A549 (cell line): ENCODE data around the gene C1QL3. TPM values are rescaled to one million over a fixed set of nuclear protein-coding genes. Genes with fewer than 3 reads are reported as not detected.

ENCODE experiments used
- ATAC-seq, 2 experiments: fragments of 200-7000 bp in 1 of 2; fragments of >200 bp in 1 of 2; cut with Nextera tagmentation in 1 of 2; cut with Tn5 transposase in 1 of 2; 3 replicates each; pipeline versions ENCODE4 v1.8.0 to v1.9.1; 2018 to 2020; ENCODE audit warnings: mild to moderate bottlenecking in 1 of 2, moderate library complexity in 1 of 2
- CTCF ChIA-PET: fragments of 300-600 bp; sonication (Branson Sonifier 250); formaldehyde crosslinking; extraction: SDS; loops from one replicate; lab custom pipeline; 2021; ENCODE audit warnings: antibody characterized with exemption, inconsistent platforms; lab: Yijun Ruan, JAX
- POLR2A ChIA-PET: fragments of 350-600 bp; formaldehyde crosslinking; extraction: SDS; loops from one replicate; lab custom pipeline; 2021; ENCODE audit warnings: antibody characterized with exemption, inconsistent platforms; lab: Yijun Ruan, JAX
- DNase-seq, 2 experiments: peaks; one replicate each; pipeline versions ENCODE4 v3.0.0 to v3.0.0-alpha.2; 2011 to 2016; ENCODE audit warnings: low read depth in 1 of 2, low spot score in 1 of 2
- FAIRE-seq: peaks from 2 replicates; lab custom pipeline; 2011; peaks lifted over from hg19 to GRCh38; lab: Jason Lieb, UNC
- H3K27ac ChIP-seq, 2 experiments: fragments of >200 bp; sonication (Bioruptor Twin); formaldehyde crosslinking; 3 replicates each; pipeline ENCODE4 v1.5.1; 2016 to 2017
- H3K4me1 ChIP-seq: fragments of >200 bp; sonication (Bioruptor Twin); formaldehyde crosslinking; 3 replicates; pipeline ENCODE4 v1.6.1; 2016
- H3K4me2 ChIP-seq: fragments of >200 bp; sonication (Bioruptor Twin); formaldehyde crosslinking; 3 replicates; pipeline ENCODE4 v1.6.1; 2016
- H3K4me3 ChIP-seq: fragments of >200 bp; sonication (Bioruptor Twin); formaldehyde crosslinking; 3 replicates; pipeline ENCODE4 v1.5.1; 2016
- H3K9me3 ChIP-seq: fragments of >200 bp; sonication (Bioruptor Twin); formaldehyde crosslinking; 3 replicates; pipeline ENCODE4 v1.6.1; 2016
- ATOH8 ChIP-seq: fragments of 250-450 bp; sonication (Bioruptor Pico); IDR thresholded peaks from 2 replicates; pipeline ENCODE4 v1.5.0; 2020; ENCODE audit warnings: low read depth, mild to moderate bottlenecking, moderate library complexity
- CBX8 ChIP-seq: fragments of 200-600 bp; sonication (generic); IDR thresholded peaks from 2 replicates; pipeline ENCODE4 v1.6.1; 2016
- CEBPB ChIP-seq, 2 experiments: fragments of >200 bp in 1 of 2; sonication (Bioruptor Twin) in 1 of 2; formaldehyde crosslinking in 1 of 2; IDR thresholded peaks; 2 replicates each; pipeline ENCODE4 v1.6.1; 2012 to 2016
- EHMT2 ChIP-seq: fragments of 200-600 bp; sonication (generic); IDR thresholded peaks from 2 replicates; pipeline ENCODE4 v1.6.1; 2016; ENCODE audit warnings: antibody characterized with exemption, low read depth, mild to moderate bottlenecking, moderate library complexity
- EP300 ChIP-seq, 2 experiments: fragments of >200 bp; sonication (Bioruptor Twin); formaldehyde crosslinking; IDR thresholded peaks; 2 replicates in 1 of 2; 3 replicates in 1 of 2; pipeline ENCODE4 v1.6.1; 2016 to 2017
- GATA3 ChIP-seq: IDR thresholded peaks from 2 replicates; pipeline ENCODE4 v1.6.1; 2012; ENCODE audit warnings: borderline replicate concordance
- HMGXB4 ChIP-seq: fragments of 250-450 bp; sonication (Bioruptor Pico); IDR thresholded peaks from 2 replicates; pipeline ENCODE4 v1.5.0; 2021; ENCODE audit warnings: mild to moderate bottlenecking, moderate library complexity, borderline replicate concordance
- JUN ChIP-seq, 2 experiments: fragments of >200 bp; sonication (Bioruptor Twin); formaldehyde crosslinking; IDR thresholded peaks; 2 replicates in 1 of 2; 3 replicates in 1 of 2; pipeline ENCODE4 v1.6.1; 2016 to 2017
- KDM5A ChIP-seq: fragments of 200-600 bp; sonication (generic); IDR thresholded peaks from 2 replicates; pipeline ENCODE4 v1.6.1; 2016; ENCODE audit warnings: antibody characterized with exemption, mild to moderate bottlenecking
- RAD21 ChIP-seq, 2 experiments: fragments of >200 bp in 1 of 2; sonication (Bioruptor Twin) in 1 of 2; formaldehyde crosslinking in 1 of 2; IDR thresholded peaks in 1 of 2; conservative IDR thresholded peaks in 1 of 2; 2 replicates in 1 of 2; 3 replicates in 1 of 2; pipeline ENCODE4 v1.6.1; 2012 to 2018; ENCODE audit warnings: inconsistent platforms in 1 of 2
- RARB ChIP-seq: fragments of 250-450 bp; sonication (Bioruptor Pico); IDR thresholded peaks from 2 replicates; pipeline ENCODE4 v1.8.0; 2021; ENCODE audit warnings: mild to moderate bottlenecking, moderate library complexity
- WGBS: methylation state at CpG from one replicate; pipeline ENCODE4 v1.1.6; 2017; ENCODE audit errors: missing lambda C conversion rate; 5-methylcytosine and 5-hydroxymethylcytosine counted together
- polyA minus RNA-seq: library from RNA; depleted of rRNA, polyadenylated mRNA; stranded (reverse); fragments of >200 nt; gene quantifications from 2 replicates; pipeline ENCODE4 v1.2.3, GENCODE V29; 2011; rRNA and poly(A)+ RNA removed
- polyA plus RNA-seq, 4 experiments: library from polyadenylated mRNA; depleted of rRNA in 3 of 4; stranded (reverse); fragments of >200 nt; fragmentation: RNase III in 1 of 4; extraction: RNeasy Plus Mini Kit Qiagen cat#74134 plus additional on column Dnase treatment in 1 of 4; gene quantifications; 2 replicates in 3 of 4; 3 replicates in 1 of 4; pipeline ENCODE4 v1.2.3, GENCODE V29; 2011 to 2017
- TF ChIP-seq, protein P1 (sequence below): fragments of 150-350 bp; IDR thresholded peaks from 2 replicates; pipeline ENCODE4 v1.6.1; 2014; ENCODE audit warnings: low read depth, mild to moderate bottlenecking, low read length
- TF ChIP-seq, protein P2 (sequence below): fragments of 200-600 bp; sonication (generic); IDR thresholded peaks from 2 replicates; pipeline ENCODE4 v1.6.1; 2016; ENCODE audit warnings: antibody characterized with exemption, mild to moderate bottlenecking, moderate library complexity
- TF ChIP-seq, protein P3 (sequence below): IDR thresholded peaks from 2 replicates; pipeline ENCODE4 v1.6.1; 2012; ENCODE audit warnings: low read depth, borderline replicate concordance
- TF ChIP-seq, protein P4 (sequence below): fragments of >200 bp; sonication (Bioruptor Twin); formaldehyde crosslinking; IDR thresholded peaks from 2 replicates; pipeline ENCODE4 v1.6.1; 2016

C1QL3 gene
- polyA plus RNA-seq (2011; rRNA removed) (not detected in 2 replicates), polyA plus RNA-seq (2017; fragmentation: RNase III; extraction: RNeasy Plus Mini Kit Qiagen cat#74134 plus additional on column Dnase treatment) (not detected in 3 replicates), polyA minus RNA-seq (not detected in 2 replicates)
- 0.01 TPM in 1 of 2 replicates, not detected in the other for polyA plus RNA-seq (2012; cell fraction: cytosol; rRNA removed)
- polyA plus RNA-seq (2012; cell fraction: nucleus; rRNA removed) = not detected in 2 replicates

GRCh38 chr10:16521311-16522016 is at the start of gene C1QL3:
C1QL3 (minus strand) TSS chr10:16521879; CDS start chr10:16521065, 814 bp downstream.
- 95% methylated on average over 62 of the region's 68 CpGs for WGBS
- Histone ChIP-seq H3K27ac (no peak within 1 kb of the TSS), H3K4me2 (no peak within 1 kb of the TSS), H3K9me3 (no peaks in the 10 kb centered on the region), H3K4me3 (no peak within 1 kb of the TSS), H3K4me1 (no peaks in the 10 kb centered on the region)
- TF ChIP-seq EHMT2 (no peak), KDM5A (no peak), JUN (IDR thresholded peaks at IDR 0.05) (no peak), EP300 (IDR thresholded peaks at IDR 0.05) (no peak), RAD21 (conservative IDR thresholded peaks at IDR 0.05 in 1 of 2, IDR thresholded peaks at IDR 0.05 in 1 of 2) (no peak), GATA3 (no peak), CBX8 (no peak)
- TF ChIP-seq, protein P1, sequence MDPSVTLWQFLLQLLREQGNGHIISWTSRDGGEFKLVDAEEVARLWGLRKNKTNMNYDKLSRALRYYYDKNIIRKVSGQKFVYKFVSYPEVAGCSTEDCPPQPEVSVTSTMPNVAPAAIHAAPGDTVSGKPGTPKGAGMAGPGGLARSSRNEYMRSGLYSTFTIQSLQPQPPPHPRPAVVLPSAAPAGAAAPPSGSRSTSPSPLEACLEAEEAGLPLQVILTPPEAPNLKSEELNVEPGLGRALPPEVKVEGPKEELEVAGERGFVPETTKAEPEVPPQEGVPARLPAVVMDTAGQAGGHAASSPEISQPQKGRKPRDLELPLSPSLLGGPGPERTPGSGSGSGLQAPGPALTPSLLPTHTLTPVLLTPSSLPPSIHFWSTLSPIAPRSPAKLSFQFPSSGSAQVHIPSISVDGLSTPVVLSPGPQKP = no peak
- ChIA-PET CTCF (no interaction called here), POLR2A (no interaction called here)
- DNase-seq (no peak), ATAC-seq (no peak), FAIRE-seq (no peak)

DNA sequence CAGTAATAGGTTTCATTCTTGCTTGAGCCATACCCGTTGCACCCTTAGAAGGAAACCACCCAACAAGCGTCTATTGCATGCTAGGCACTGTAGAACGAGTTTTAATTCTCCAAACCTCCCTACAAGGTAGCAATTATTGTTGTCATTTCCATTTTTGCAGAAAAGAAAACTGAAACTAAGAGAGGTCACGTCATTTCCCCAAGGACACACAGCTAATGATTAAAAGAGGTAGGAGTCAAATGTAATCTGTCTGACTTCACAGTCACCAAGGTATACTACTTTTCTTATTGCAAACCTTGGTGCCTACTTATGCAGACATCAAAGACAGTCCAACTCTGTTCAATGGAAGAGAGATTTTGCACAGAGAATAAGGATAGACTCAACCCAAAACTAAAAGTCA is 49.1 kb upstream of the C1QL3 start:
- ATAC-seq = no peak
- TF ChIP-seq ATOH8 (CRISPR knock-in tag) (no peak), GATA3 (no peak), RARB (CRISPR knock-in tag) (no peak), RAD21 (conservative IDR thresholded peaks at IDR 0.05 in 1 of 2, IDR thresholded peaks at IDR 0.05 in 1 of 2) (no peak), HMGXB4 (CRISPR knock-in tag) (no peak), CEBPB (IDR thresholded peaks at IDR 0.05) (no peak)
- TF ChIP-seq, protein P2, sequence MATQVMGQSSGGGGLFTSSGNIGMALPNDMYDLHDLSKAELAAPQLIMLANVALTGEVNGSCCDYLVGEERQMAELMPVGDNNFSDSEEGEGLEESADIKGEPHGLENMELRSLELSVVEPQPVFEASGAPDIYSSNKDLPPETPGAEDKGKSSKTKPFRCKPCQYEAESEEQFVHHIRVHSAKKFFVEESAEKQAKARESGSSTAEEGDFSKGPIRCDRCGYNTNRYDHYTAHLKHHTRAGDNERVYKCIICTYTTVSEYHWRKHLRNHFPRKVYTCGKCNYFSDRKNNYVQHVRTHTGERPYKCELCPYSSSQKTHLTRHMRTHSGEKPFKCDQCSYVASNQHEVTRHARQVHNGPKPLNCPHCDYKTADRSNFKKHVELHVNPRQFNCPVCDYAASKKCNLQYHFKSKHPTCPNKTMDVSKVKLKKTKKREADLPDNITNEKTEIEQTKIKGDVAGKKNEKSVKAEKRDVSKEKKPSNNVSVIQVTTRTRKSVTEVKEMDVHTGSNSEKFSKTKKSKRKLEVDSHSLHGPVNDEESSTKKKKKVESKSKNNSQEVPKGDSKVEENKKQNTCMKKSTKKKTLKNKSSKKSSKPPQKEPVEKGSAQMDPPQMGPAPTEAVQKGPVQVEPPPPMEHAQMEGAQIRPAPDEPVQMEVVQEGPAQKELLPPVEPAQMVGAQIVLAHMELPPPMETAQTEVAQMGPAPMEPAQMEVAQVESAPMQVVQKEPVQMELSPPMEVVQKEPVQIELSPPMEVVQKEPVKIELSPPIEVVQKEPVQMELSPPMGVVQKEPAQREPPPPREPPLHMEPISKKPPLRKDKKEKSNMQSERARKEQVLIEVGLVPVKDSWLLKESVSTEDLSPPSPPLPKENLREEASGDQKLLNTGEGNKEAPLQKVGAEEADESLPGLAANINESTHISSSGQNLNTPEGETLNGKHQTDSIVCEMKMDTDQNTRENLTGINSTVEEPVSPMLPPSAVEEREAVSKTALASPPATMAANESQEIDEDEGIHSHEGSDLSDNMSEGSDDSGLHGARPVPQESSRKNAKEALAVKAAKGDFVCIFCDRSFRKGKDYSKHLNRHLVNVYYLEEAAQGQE = no peak
- TF ChIP-seq, protein P3, sequence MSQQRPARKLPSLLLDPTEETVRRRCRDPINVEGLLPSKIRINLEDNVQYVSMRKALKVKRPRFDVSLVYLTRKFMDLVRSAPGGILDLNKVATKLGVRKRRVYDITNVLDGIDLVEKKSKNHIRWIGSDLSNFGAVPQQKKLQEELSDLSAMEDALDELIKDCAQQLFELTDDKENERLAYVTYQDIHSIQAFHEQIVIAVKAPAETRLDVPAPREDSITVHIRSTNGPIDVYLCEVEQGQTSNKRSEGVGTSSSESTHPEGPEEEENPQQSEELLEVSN = no peak
- TF ChIP-seq, protein P4, sequence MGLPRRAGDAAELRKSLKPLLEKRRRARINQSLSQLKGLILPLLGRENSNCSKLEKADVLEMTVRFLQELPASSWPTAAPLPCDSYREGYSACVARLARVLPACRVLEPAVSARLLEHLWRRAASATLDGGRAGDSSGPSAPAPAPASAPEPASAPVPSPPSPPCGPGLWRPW = no peak
- TF ChIP-seq, all 56 proteins: peak for 0
- Histone ChIP-seq H3K4me3 (no peak overlapping the region), H3K27ac (no peak overlapping the region), H3K4me2 (no peak overlapping the region), H3K9me3 (no peaks in the 10 kb centered on the region), H3K4me1 (no peaks in the 10 kb centered on the region)
- 22% methylated on average over 4 of the region's 4 CpGs for WGBS
- DNase-seq = no peak
- ChIA-PET POLR2A (no interaction called here), CTCF (interaction anchor here (1.3 kb wide), 1 partner anchor 27 kb away, joined by 3 read pairs; no protein-coding TSS in a partner anchor)
- no peak for FAIRE-seq
